Posterior vena cava (tissue), 2 donors: ENCODE data around the gene TSN. TPM values are rescaled to one million over a fixed set of nuclear protein-coding genes. Genes with fewer than 3 reads are reported as not detected.
A peak's percentile ranks its signal among the peaks of the same experiment; 100 is the strongest.
"Not testable (repeated sequence)": the region's sequence is repeated elsewhere in the genome, so short reads cannot be mapped to it uniquely, and the experiment has no call there.

ENCODE experiments used
- DNase-seq: peaks from one replicate; pipeline ENCODE4 v3.0.0-alpha.2; 2020; ENCODE audit warnings: low spot score
- intact Hi-C, 2 donors: fragments of 100-400 bp; cut with DNase I; formaldehyde crosslinking; loops; one replicate each; pipeline versions ENCODE4 v1.14.1 to v1.14.2; 2022 to 2023
- long read RNA-seq, 2 donors: library from polyadenylated mRNA; unstranded; transcript quantifications; one replicate each; pipeline ENCODE4 v2.0.0, GENCODE V29; 2020 to 2021
- total RNA-seq, 2 donors: library from RNA; stranded (reverse); fragmentation: NEBNext Ultra II Directional; extraction: Animal tissue kit (Norgen Biotek cat#: 25700); gene quantifications; one replicate each; pipeline ENCODE4 v1.2.1, GENCODE V29; 2021
- donor health status: DM: yes; HTN: yes; CAD: no.
- donor health status: DM: yes; HTN: yes; CAD: no.

TSN gene
- total RNA-seq, result 10 to 100 TPM; 43.8 to 49.5 TPM
- long read RNA-seq, donor 1, transcript TSN-201 (6 exons, 3,420 nt), result major isoform, 27 of 29 reads
- long read RNA-seq, donor 1, partial matches to known transcripts, result 0 of 29 reads
- long read RNA-seq, donor 1, other reads (novel, unspliced or antisense), result 2 of 29 reads
- long read RNA-seq, donor 2, transcript TSN-201 (6 exons, 3,420 nt), result major isoform, 79 of 90 reads
- long read RNA-seq, donor 2, partial matches to known transcripts, result 4 of 90 reads
- long read RNA-seq, donor 2, other reads (novel, unspliced or antisense), result 4 of 90 reads

- intact Hi-C loops, result no loop called here
- peak; percentile 99 for DNase-seq
Observed at GRCh38 chr2:121755237-121756111, at the start of gene TSN. TSN (plus strand) TSS chr2:121755651; CDS start chr2:121755780, 129 bp downstream.

GRCh38 chr2:121705958-121706357, 49.5 kb upstream of the TSN start:
- intact Hi-C loops, result loop anchor here in 1 of 2 donors (10.0 kb wide), 1 partner anchor 171 kb away; the partner anchor contains the start of gene RNU4ATAC
- no peak for DNase-seq

- intact Hi-C loops, result loop anchor here in 1 of 2 donors (10.0 kb wide), 1 partner anchor 173 kb away; the partner anchor contains the start of gene RNU4ATAC
- DNase-seq, result peak; percentile 7
Observed at GRCh38 chr2:121707344-121707919, 48.0 kb upstream of the TSN start.

- DNase-seq, result peak; percentile 28
- intact Hi-C loops, result loop anchor here in 1 of 2 donors (10.0 kb wide), 1 partner anchor 173 kb away; the partner anchor contains the start of gene RNU4ATAC
Observed at GRCh38 chr2:121707920-121708361, 47.5 kb upstream of the TSN start.

- DNase-seq, result peak; percentile 65
- intact Hi-C loops, result loop anchor here (10.0 kb wide), 2 partner anchors 55 to 175 kb away; partner anchors contain the start of gene RNU4ATAC (in 2 of the 2)
Observed at GRCh38 chr2:121709776-121710469, 45.5 kb upstream of the TSN start.

- intact Hi-C loops, result loop anchor here (10.0 kb wide), 2 partner anchors 56 to 176 kb away; partner anchors contain the start of gene RNU4ATAC (in 1 of the 2)
- DNase-seq, result peak; percentile 38
Observed at GRCh38 chr2:121710470-121711170, 44.8 kb upstream of the TSN start.

- DNase-seq, result not testable (repeated sequence)
- intact Hi-C loops, result loop anchor here (10.0 kb wide), 2 partner anchors 57 to 177 kb away; partner anchors contain the start of gene RNU4ATAC (in 1 of the 2)
Observed at GRCh38 chr2:121711481-121711880, 44.0 kb upstream of the TSN start.

- intact Hi-C loops, result loop anchor here (10.0 kb wide), 2 partner anchors 61 to 181 kb away; partner anchors contain the start of gene RNU4ATAC (in 1 of the 2)
- no peak for DNase-seq
Observed at GRCh38 chr2:121716126-121716525, 39.3 kb upstream of the TSN start.

- intact Hi-C loops, result loop anchor here (10.0 kb wide), 2 partner anchors 63 to 183 kb away; partner anchors contain the start of gene RNU4ATAC (in 1 of the 2)
- no peak for DNase-seq
Observed at GRCh38 chr2:121717529-121717928, 37.9 kb upstream of the TSN start.

- intact Hi-C loops, result loop anchor here in 1 of 2 donors (5.0 kb wide), 1 partner anchor 320 kb away; no protein-coding TSS in a partner anchor
- no peak for DNase-seq
Observed at GRCh38 chr2:121721926-121722325, 33.5 kb upstream of the TSN start.

GRCh38 chr2:121722479-121722878, 33.0 kb upstream of the TSN start:
- DNase-seq, result no peak
- intact Hi-C loops, result loop anchor here in 1 of 2 donors (5.0 kb wide), 1 partner anchor 320 kb away; no protein-coding TSS in a partner anchor

- peak; percentile 48 for DNase-seq
Observed at GRCh38 chr2:121723316-121723715, 32.1 kb upstream of the TSN start.

GRCh38 chr2:121727332-121727731, 28.1 kb upstream of the TSN start:
- intact Hi-C loops, result no loop called here
- no peak for DNase-seq

More at GRCh38 chr2:121723316-121723715, 32.1 kb upstream of the TSN start:
- intact Hi-C loops, result loop anchor here in 1 of 2 donors (5.0 kb wide), 1 partner anchor 321 kb away; no protein-coding TSS in a partner anchor

- no peak for DNase-seq
Observed at GRCh38 chr2:121727950-121728349, 27.5 kb upstream of the TSN start.

GRCh38 chr2:121731366-121731765, 24.1 kb upstream of the TSN start:
- intact Hi-C loops, result no loop called here

More at GRCh38 chr2:121727950-121728349, 27.5 kb upstream of the TSN start:
- intact Hi-C loops, result no loop called here

GRCh38 chr2:121734544-121734943, 20.9 kb upstream of the TSN start:
- DNase-seq, result peak; percentile 64
- intact Hi-C loops, result not testable (repeated sequence)

More at GRCh38 chr2:121731366-121731765, 24.1 kb upstream of the TSN start:
- no peak for DNase-seq

GRCh38 chr2:121735518-121736074, 19.9 kb upstream of the TSN start:
- intact Hi-C loops, result no loop called here
- no peak for DNase-seq
